H9 (cell line): ENCODE data around the gene BCO1. TPM values are rescaled to one million over a fixed set of nuclear protein-coding genes. Genes with fewer than 3 reads are reported as not detected.

Experiments used
- DNase-seq: peaks from one replicate; pipeline ENCODE4 v3.0.0-alpha.2; 2017
- H2AFZ ChIP-seq: one replicate; pipeline ENCODE4 v1.6.1; 2013; ENCODE audit warnings: mild to moderate bottlenecking, low read length, control low read depth, moderate library complexity
- H2AK5ac ChIP-seq: 2 replicates; pipeline ENCODE4 v1.6.1; 2013; ENCODE audit warnings: low read length, control low read depth, mixed read lengths; ENCODE audit not compliant: insufficient read length
- H2BK120ac ChIP-seq: one replicate; pipeline ENCODE4 v1.6.1; 2013; ENCODE audit warnings: low read depth, mild to moderate bottlenecking, low read length, control low read depth, inconsistent platforms; ENCODE audit not compliant: poor library complexity, severe bottlenecking
- H2BK12ac ChIP-seq: 2 replicates; pipeline ENCODE4 v1.6.1; 2013; ENCODE audit warnings: low read length, control low read depth, mixed read lengths, low read depth; ENCODE audit not compliant: insufficient read length
- H2BK15ac ChIP-seq: 2 replicates; pipeline ENCODE4 v1.6.1; 2013; ENCODE audit warnings: low read depth, low read length, control low read depth
- H2BK20ac ChIP-seq: one replicate; pipeline ENCODE4 v1.6.1; 2013; ENCODE audit warnings: low read depth, mild to moderate bottlenecking, low read length, control low read depth, inconsistent platforms; ENCODE audit not compliant: poor library complexity, severe bottlenecking
- H2BK5ac ChIP-seq: 2 replicates; pipeline ENCODE4 v1.6.1; 2013; ENCODE audit warnings: low read length, control low read depth, mixed read lengths; ENCODE audit not compliant: insufficient read length
- H3K14ac ChIP-seq: 2 replicates; pipeline ENCODE4 v1.6.1; 2013; ENCODE audit warnings: low read length, control low read depth; ENCODE audit not compliant: insufficient read depth
- H3K18ac ChIP-seq: 2 replicates; pipeline ENCODE4 v1.6.1; 2013; ENCODE audit warnings: low read depth, mild to moderate bottlenecking, mixed read lengths, low read length, control low read depth; ENCODE audit not compliant: insufficient read length
- H3K23ac ChIP-seq: 2 replicates; pipeline ENCODE4 v1.6.1; 2013; ENCODE audit warnings: low read length, control low read depth, mixed read lengths, low read depth; ENCODE audit not compliant: insufficient read length
- H3K23me2 ChIP-seq: 2 replicates; pipeline ENCODE4 v1.6.1; 2013; ENCODE audit warnings: low read depth, mild to moderate bottlenecking, mixed read lengths, low read length, control low read depth; ENCODE audit not compliant: insufficient read length, poor library complexity, severe bottlenecking
- H3K27ac ChIP-seq: 2 replicates; pipeline ENCODE4 v1.5.1; 2013; ENCODE audit warnings: low read length, control low read depth, mixed read lengths, low read depth; ENCODE audit not compliant: insufficient read length
- H3K27me3 ChIP-seq: 2 replicates; pipeline ENCODE4 v1.6.1; 2013; ENCODE audit warnings: low read length, control low read depth, inconsistent platforms; ENCODE audit not compliant: insufficient read depth
- H3K4ac ChIP-seq: 2 replicates; pipeline ENCODE4 v1.6.1; 2013; ENCODE audit warnings: low read depth, mild to moderate bottlenecking, control low read depth, inconsistent platforms, low read length, moderate library complexity
- H3K4me1 ChIP-seq: 2 replicates; pipeline ENCODE4 v1.6.1; 2013; ENCODE audit warnings: low read length, control low read depth, inconsistent platforms; ENCODE audit not compliant: insufficient read depth
- H3K4me2 ChIP-seq: 2 replicates; pipeline ENCODE4 v1.6.1; 2013; ENCODE audit warnings: low read length, control low read depth, mixed read lengths; ENCODE audit not compliant: insufficient read length, insufficient read depth
- H3K56ac ChIP-seq: 2 replicates; pipeline ENCODE4 v1.6.1; 2013; ENCODE audit warnings: low read depth, mild to moderate bottlenecking, mixed read lengths, low read length, control low read depth; ENCODE audit not compliant: insufficient read length
- H3K79me1 ChIP-seq: 2 replicates; pipeline ENCODE4 v1.6.1; 2013; ENCODE audit warnings: low read depth, mild to moderate bottlenecking, moderate library complexity, low read length, control low read depth, inconsistent platforms; ENCODE audit not compliant: insufficient read depth, poor library complexity, severe bottlenecking
- H3K79me2 ChIP-seq: 2 replicates; pipeline ENCODE4 v1.6.1; 2013; ENCODE audit warnings: low read length, control low read depth, inconsistent platforms; ENCODE audit not compliant: insufficient read depth
- H3K9ac ChIP-seq: 2 replicates; pipeline ENCODE4 v1.6.1; 2013; ENCODE audit warnings: low read length, control low read depth, mixed read lengths; ENCODE audit not compliant: insufficient read length; ENCODE audit errors: extremely low read depth
- H3K9me3 ChIP-seq: one replicate; pipeline ENCODE4 v1.6.1; 2013; ENCODE audit warnings: low read depth, low read length, inconsistent platforms; ENCODE audit not compliant: control insufficient read depth
- H3T11ph ChIP-seq: one replicate; pipeline ENCODE4 v1.6.1; 2013; ENCODE audit warnings: mild to moderate bottlenecking, low read length, control low read depth, inconsistent platforms
- H4K20me1 ChIP-seq: one replicate; pipeline ENCODE4 v1.6.1; 2013; ENCODE audit not compliant: control insufficient read depth, insufficient read length, insufficient read depth
- H4K5ac ChIP-seq: 2 replicates; pipeline ENCODE4 v1.6.1; 2013; ENCODE audit warnings: low read depth, mild to moderate bottlenecking, mixed read lengths, low read length, control low read depth; ENCODE audit not compliant: insufficient read length
- H4K8ac ChIP-seq: replicated peaks from 2 replicates; pipeline ENCODE4 v1.6.1; 2013; ENCODE audit warnings: low read length, control low read depth, mixed read lengths, low read depth; ENCODE audit not compliant: insufficient read length
- H4K91ac ChIP-seq: 2 replicates; pipeline ENCODE4 v1.6.1; 2013; ENCODE audit warnings: low read depth, mild to moderate bottlenecking, moderate library complexity, mixed read lengths, low read length, control low read depth; ENCODE audit not compliant: insufficient read length
- H3K27ac Mint-ChIP-seq, 3 experiments: 2 replicates in 2 of 3; 3 replicates in 1 of 3; pipeline ENCODE4 v1.8.0; 2020 to 2021; ENCODE audit warnings: mixed read lengths in 3 of 3, mild to moderate bottlenecking in 1 of 3, moderate library complexity in 1 of 3
- H3K27me3 Mint-ChIP-seq: 2 replicates; pipeline ENCODE4 v1.8.0; 2021; ENCODE audit warnings: low read depth, mild to moderate bottlenecking, moderate library complexity, mixed read lengths
- H3K36me3 Mint-ChIP-seq, 3 experiments: 2 replicates in 2 of 3; 3 replicates in 1 of 3; pipeline ENCODE4 v1.8.0; 2020 to 2021; ENCODE audit warnings: low read depth in 3 of 3, mixed read lengths in 3 of 3; ENCODE audit not compliant: insufficient read depth in 1 of 3
- H3K4me1 Mint-ChIP-seq, 2 experiments: 2 replicates each; pipeline ENCODE4 v1.8.0; 2020; ENCODE audit warnings: mixed read lengths in 2 of 2
- H3K4me3 Mint-ChIP-seq, 2 experiments: 2 replicates in 1 of 2; 3 replicates in 1 of 2; pipeline ENCODE4 v1.8.0; 2020 to 2021; ENCODE audit warnings: mild to moderate bottlenecking in 2 of 2, mixed read lengths in 2 of 2, moderate library complexity in 1 of 2
- H3K9me3 Mint-ChIP-seq, 2 experiments: 2 replicates in 1 of 2; 3 replicates in 1 of 2; pipeline ENCODE4 v1.8.0; 2020; ENCODE audit warnings: mild to moderate bottlenecking in 2 of 2, mixed read lengths in 2 of 2, moderate library complexity in 1 of 2
- CTCF ChIP-seq: fragments of 200-600 bp; sonication (generic); conservative IDR thresholded peaks from 3 replicates; pipeline ENCODE4 v1.8.0; 2021; ENCODE audit warnings: antibody characterized with exemption, mild to moderate bottlenecking
- WGBS: extraction: QIAGEN DNeasy Blood & Tissue Kit; methylation state at CpG from one replicate; pipeline ENCODE4 v1.1.7; 2013; ENCODE audit warnings: missing lambda C conversion rate, low lambda C conversion rate, mixed read lengths; ENCODE audit not compliant: insufficient read length; ENCODE audit errors: extremely low coverage; 5-methylcytosine and 5-hydroxymethylcytosine counted together
- total RNA-seq: library from RNA; stranded (reverse); gene quantifications from 2 replicates; pipeline ENCODE4 v1.2.1, GENCODE V29; 2021

The BCO1 gene
- total RNA-seq, 1 experiment from 2014 or later: not detected

GRCh38 chr16:81273223-81273950 lies 34.9 kb downstream of the BCO1 start:
- Histone ChIP-seq H3K23me2 (no peaks in the 10 kb centered on the region), H3K18ac (no peak overlapping the region), H4K5ac (no peak overlapping the region), H3K79me1 (no peaks in the 10 kb centered on the region), H4K8ac (no peak overlapping the region), H3K4me1 (no peaks in the 10 kb centered on the region), H2BK20ac (no peak overlapping the region), H3K14ac (no peak overlapping the region), H3T11ph (no peak overlapping the region), H2BK120ac (no peak overlapping the region), H3K56ac (no peak overlapping the region), H2AK5ac (no peak overlapping the region), H3K9ac (no peak overlapping the region), H2AFZ (no peak overlapping the region), H3K23ac (no peak overlapping the region), H3K79me2 (no peaks in the 10 kb centered on the region), H4K20me1 (no peaks in the 10 kb centered on the region), H3K27ac (no peak overlapping the region), H4K91ac (no peak overlapping the region), H2BK12ac (no peak overlapping the region), H3K27me3 (no peaks in the 10 kb centered on the region), H3K4ac (no peak overlapping the region), H2BK15ac (no peak overlapping the region), H3K9me3 (no peaks in the 10 kb centered on the region), H3K4me2 (no peak overlapping the region), H2BK5ac (no peak overlapping the region)
- DNase-seq: no peak
- H3K4me1 Mint-ChIP-seq: no peaks in the 10 kb centered on the region
- H3K36me3 Mint-ChIP-seq: no peaks in the 10 kb centered on the region
- no peak for TF ChIP-seq CTCF
- no peak overlapping the region for H3K4me3 Mint-ChIP-seq
- H3K27me3 Mint-ChIP-seq: no peaks in the 10 kb centered on the region
- H3K9me3 Mint-ChIP-seq: no peaks in the 10 kb centered on the region
- H3K27ac Mint-ChIP-seq: no peak overlapping the region
- no CpG with 5 or more reads among the region's 10 CpGs for WGBS
